IMR-90 (cell line): Measurements from ENCODE around the gene CNKSR2. TPM values are rescaled to one million over a fixed set of nuclear protein-coding genes. Genes with fewer than 3 reads are reported as not detected.

Source experiments
- ATAC-seq: fragments of 200-7000 bp; cut with Tn5 transposase; 2 replicates; pipeline ENCODE4 v1.9.1; 2020; ENCODE audit warnings: low read depth, mild to moderate bottlenecking, moderate library complexity
- BruUV-seq: library from RNA; stranded (reverse); fragments of 400-500 nt; replicated peaks from 2 replicates; lab custom pipeline; 2021; lab: Mats Ljungman, UMichigan
- CTCF ChIA-PET: fragments of 300-600 bp; formaldehyde crosslinking; extraction: SDS; loops from one replicate; lab custom pipeline; 2021; ENCODE audit warnings: antibody characterized with exemption; lab: Yijun Ruan, JAX
- POLR2A ChIA-PET: fragments of 300-600 bp; sonication (Branson Sonifier 250); formaldehyde crosslinking; loops from one replicate; lab custom pipeline; 2022; ENCODE audit warnings: antibody characterized with exemption; ENCODE audit not compliant: unreplicated experiment; lab: Charles Lee
- DNase-seq: peaks from one replicate; pipeline ENCODE4 v3.0.0; 2013
- H2AFZ ChIP-seq: replicated peaks from 2 replicates; pipeline ENCODE3; 2013; ENCODE audit warnings: low read length, mild to moderate bottlenecking; ENCODE audit not compliant: poor library complexity
- H2AK5ac ChIP-seq: 2 replicates; pipeline ENCODE4 v1.6.1; 2013; ENCODE audit warnings: low read depth, low read length, inconsistent platforms
- H2AK9ac ChIP-seq: replicated peaks from 2 replicates; pipeline ENCODE3; 2013; ENCODE audit warnings: mild to moderate bottlenecking, low read depth, low read length, moderate library complexity; ENCODE audit not compliant: poor library complexity
- H2BK120ac ChIP-seq: 2 replicates; pipeline ENCODE4 v1.6.1; 2013; ENCODE audit warnings: low read depth, low read length, inconsistent platforms
- H2BK15ac ChIP-seq: 3 replicates; pipeline ENCODE4 v1.6.1; 2013; ENCODE audit warnings: low read depth, low read length, inconsistent platforms
- H2BK20ac ChIP-seq: 2 replicates; pipeline ENCODE4 v1.6.1; 2013; ENCODE audit warnings: low read depth, mild to moderate bottlenecking, inconsistent platforms, low read length, moderate library complexity
- H2BK5ac ChIP-seq: 2 replicates; pipeline ENCODE4 v1.6.1; 2013; ENCODE audit warnings: mild to moderate bottlenecking, low read depth, low read length, inconsistent platforms; ENCODE audit not compliant: poor library complexity, severe bottlenecking
- H3K14ac ChIP-seq: replicated peaks from 2 replicates; pipeline ENCODE4 v1.6.1; 2013; ENCODE audit warnings: low read depth, low read length, inconsistent platforms
- H3K18ac ChIP-seq: 2 replicates; pipeline ENCODE4 v1.6.1; 2013; ENCODE audit warnings: low read depth, low read length, control low read depth
- H3K23ac ChIP-seq: 2 replicates; pipeline ENCODE4 v1.6.1; 2013; ENCODE audit warnings: low read depth, low read length, inconsistent platforms
- H3K27ac ChIP-seq: 2 replicates; pipeline ENCODE4 v1.5.1; 2013; ENCODE audit warnings: mild to moderate bottlenecking, control low read depth, low read length; ENCODE audit not compliant: insufficient read depth
- H3K27me3 ChIP-seq: 2 replicates; pipeline ENCODE4 v1.6.1; 2013; ENCODE audit warnings: low read length; ENCODE audit not compliant: control insufficient read depth, insufficient read depth
- H3K36me3 ChIP-seq: 2 replicates; pipeline ENCODE4 v1.6.1; 2013; ENCODE audit warnings: low read length, mixed read lengths; ENCODE audit not compliant: control insufficient read depth, insufficient read depth
- H3K4ac ChIP-seq: 2 replicates; pipeline ENCODE4 v1.6.1; 2013; ENCODE audit warnings: low read depth, low read length, inconsistent platforms
- H3K4me1 ChIP-seq: 2 replicates; pipeline ENCODE4 v1.6.1; 2013; ENCODE audit warnings: low read length, mixed read lengths; ENCODE audit not compliant: control insufficient read depth, insufficient read depth
- H3K4me2 ChIP-seq: 2 replicates; pipeline ENCODE4 v1.6.1; 2013; ENCODE audit warnings: low read depth, mild to moderate bottlenecking, control low read depth, low read length, moderate library complexity
- H3K4me3 ChIP-seq: 2 replicates; pipeline ENCODE4 v1.5.1; 2013; ENCODE audit warnings: low read depth, mild to moderate bottlenecking, control low read depth, low read length, moderate library complexity; ENCODE audit not compliant: insufficient read depth
- H3K56ac ChIP-seq: 2 replicates; pipeline ENCODE4 v1.6.1; 2013; ENCODE audit warnings: low read length, inconsistent platforms; ENCODE audit not compliant: insufficient read depth; ENCODE audit errors: extremely low read depth
- H3K79me1 ChIP-seq, 2 experiments: 2 replicates each; pipeline ENCODE4 v1.6.1; 2013; ENCODE audit warnings: low read length in 2 of 2, inconsistent platforms in 1 of 2, low read depth in 1 of 2
- H3K9ac ChIP-seq: 2 replicates; pipeline ENCODE4 v1.6.1; 2013; ENCODE audit warnings: low read depth, low read length, control low read depth
- H3K9me1 ChIP-seq: 2 replicates; pipeline ENCODE4 v1.6.1; 2013; ENCODE audit warnings: low read length, inconsistent platforms; ENCODE audit not compliant: insufficient read depth
- H3K9me3 ChIP-seq: 2 replicates; pipeline ENCODE4 v1.6.1; 2013; ENCODE audit warnings: low read length; ENCODE audit not compliant: control insufficient read depth, insufficient read depth
- H4K20me1 ChIP-seq: 2 replicates; pipeline ENCODE4 v1.6.1; 2013; ENCODE audit warnings: low read length, inconsistent platforms; ENCODE audit not compliant: insufficient read depth
- H4K5ac ChIP-seq: 2 replicates; pipeline ENCODE4 v1.6.1; 2013; ENCODE audit warnings: mild to moderate bottlenecking, low read depth, low read length, control low read depth
- H4K8ac ChIP-seq, 2 experiments: 2 replicates each; pipeline ENCODE4 v1.6.1; 2013; ENCODE audit warnings: low read depth in 2 of 2, low read length in 2 of 2, control low read depth in 1 of 2, inconsistent platforms in 1 of 2
- H4K91ac ChIP-seq: 2 replicates; pipeline ENCODE4 v1.6.1; 2013; ENCODE audit warnings: low read depth, low read length, inconsistent platforms; ENCODE audit not compliant: insufficient read depth
- BHLHE40 ChIP-seq: fragments of 150-350 bp; IDR thresholded peaks from 2 replicates; pipeline ENCODE4 v1.6.1; 2016; ENCODE audit warnings: mild to moderate bottlenecking, low read depth, low read length
- NFE2L2 ChIP-seq: fragments of 150-350 bp; IDR thresholded peaks from 2 replicates; pipeline ENCODE4 v1.6.1; 2016; ENCODE audit warnings: low read depth, mild to moderate bottlenecking, low read length
- WGBS, 2 experiments: methylation state at CpG; one replicate each; pipeline versions ENCODE4 v1.1.5 to v1.1.7; 2013; ENCODE audit warnings: missing lambda C conversion rate in 2 of 2; ENCODE audit not compliant: insufficient read length in 1 of 2; ENCODE audit errors: extremely low coverage in 2 of 2; 5-methylcytosine and 5-hydroxymethylcytosine counted together
- dilution Hi-C: fragments of 300-500 bp; cut with HindIII; formaldehyde crosslinking; loops from one replicate; pipeline ENCODE4 v1.14.3; 2018; ENCODE audit warnings: low sequenced_read_pairs; ENCODE audit not compliant: unreplicated experiment
- in situ Hi-C: fragments of 300-500 bp; cut with MboI; formaldehyde crosslinking; loops from 3 replicates; pipeline ENCODE4 v1.14.3; 2019; ENCODE audit warnings: low sequenced_read_pairs, inconsistent platforms, mixed read lengths
- intact Hi-C: fragments of 100-400 bp; cut with micrococcal nuclease; formaldehyde crosslinking; loops from 2 replicates; pipeline ENCODE4 v1.10.0; 2022
- polyA plus RNA-seq, 3 experiments: library from polyadenylated mRNA; depleted of rRNA; stranded (reverse); fragments of >200 nt; gene quantifications; 2 replicates each; pipeline ENCODE4 v1.2.3, GENCODE V29; 2012; ENCODE audit warnings: low replicate concordance in 1 of 3
- total RNA-seq: library from RNA; depleted of rRNA; stranded (reverse); fragments of >200 nt; gene quantifications from 2 replicates; pipeline ENCODE4 v1.2.3, GENCODE V29; 2012

CNKSR2 gene
- total and polyA plus RNA-seq, 2 of the 4 experiments (the other 2 are of a cell fraction) = 0.14 to 0.90 TPM

DNA sequence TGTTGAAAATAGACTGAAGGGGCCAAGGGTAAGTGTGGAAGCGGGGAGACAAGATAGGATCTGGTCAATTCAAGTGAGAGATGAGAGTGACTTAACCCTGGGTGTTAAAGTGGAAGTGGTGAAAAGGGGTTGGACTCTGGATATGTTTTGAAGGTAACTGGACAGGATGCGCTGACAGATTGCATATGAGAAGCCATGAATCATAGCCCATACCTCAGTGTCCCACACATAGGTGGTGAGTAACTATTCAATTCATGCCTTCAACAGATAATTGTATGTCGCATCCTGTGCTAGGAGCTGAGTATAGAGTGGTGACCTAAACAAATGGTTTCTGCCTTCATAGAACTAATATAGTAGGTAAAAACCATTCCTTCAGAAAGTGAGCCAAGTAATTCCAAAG, 207.3 kb downstream of the CNKSR2 start:
- intact Hi-C loops = no loop called here
- dilution Hi-C loops = no loop called here
- Histone ChIP-seq H3K18ac (no peak overlapping the region), H2AK5ac (no peak overlapping the region), H3K27me3 (no peaks in the 10 kb centered on the region), H2BK120ac (no peak overlapping the region), H4K5ac (no peak overlapping the region), H3K4me3 (no peak overlapping the region), H3K14ac (no peak overlapping the region), H2BK20ac (no peak overlapping the region), H3K4me1 (no peaks in the 10 kb centered on the region), H3K9me1 (no peaks in the 10 kb centered on the region), H2BK5ac (no peak overlapping the region), H3K4me2 (no peak overlapping the region), H3K27ac (no peak overlapping the region), H4K20me1 (no peaks in the 10 kb centered on the region), H3K23ac (no peak overlapping the region), H3K9ac (no peak overlapping the region), H3K56ac (no peak overlapping the region), H3K9me3 (no peaks in the 10 kb centered on the region), H3K4ac (no peak overlapping the region), H3K36me3 (no peaks in the 10 kb centered on the region), H2BK15ac (no peak overlapping the region), H4K91ac (no peak overlapping the region), H2AK9ac (no peak overlapping the region), H4K8ac (no peak overlapping the region), H3K79me1 (no peaks in the 10 kb centered on the region), H2AFZ (no peak overlapping the region)
- ATAC-seq (no peak), DNase-seq (no peak)
- CTCF ChIA-PET = no interaction called here
- POLR2A ChIA-PET = no interaction called here
- WGBS, 2 experiments = 80% methylated on average over 1 of the region's 3 CpGs; no CpG with 5 or more reads in 1 of the 2 experiments
- in situ Hi-C loops = no loop called here
- TF ChIP-seq NFE2L2 (no peak), BHLHE40 (no peak)
- BruUV-seq = no TSS peak
